Ovary (tissue), 3 donors: Measurements from ENCODE around the gene PGAP1.

ENCODE experiments used
- POLR2A ChIP-seq: fragments of 450-650 bp; IDR thresholded peaks from one replicate; pipeline ENCODE4 v1.6.1; 2017; ENCODE audit warnings: antibody characterized with exemption, mild to moderate bottlenecking, moderate library complexity
- TF ChIP-seq, protein P1 (sequence below), 3 donors: fragments of 450-650 bp in 2 of 3; fragments of 200-600 bp in 1 of 3; IDR thresholded peaks; one replicate each; pipeline versions ENCODE4 v1.5.1 to v1.8.0; 2016 to 2022; ENCODE audit warnings: antibody characterized with exemption in 3 of 3, mild to moderate bottlenecking in 1 of 3
- donor health status: DM: no; HTN: no; CAD: no.

DNA sequence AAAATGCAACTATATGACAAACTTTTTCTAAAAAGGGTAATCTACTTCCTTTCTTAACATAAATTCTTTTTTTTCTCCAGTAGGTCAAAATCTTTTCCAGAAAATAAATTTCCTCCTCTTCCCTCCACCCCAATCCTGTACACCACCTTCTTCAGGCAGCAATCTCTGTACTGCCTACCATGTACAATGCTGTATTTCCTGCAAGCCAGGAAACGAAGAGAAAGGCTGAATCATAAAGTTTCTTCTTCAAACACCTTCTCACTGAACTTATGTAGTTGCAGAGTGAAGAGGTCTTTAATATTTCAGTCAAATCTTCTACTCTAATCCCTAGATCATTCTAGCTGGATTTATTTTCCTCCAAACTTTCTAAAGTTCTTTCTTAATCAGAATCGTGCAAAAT, 99.2 kb downstream of the PGAP1 start:
- TF ChIP-seq, protein P1, sequence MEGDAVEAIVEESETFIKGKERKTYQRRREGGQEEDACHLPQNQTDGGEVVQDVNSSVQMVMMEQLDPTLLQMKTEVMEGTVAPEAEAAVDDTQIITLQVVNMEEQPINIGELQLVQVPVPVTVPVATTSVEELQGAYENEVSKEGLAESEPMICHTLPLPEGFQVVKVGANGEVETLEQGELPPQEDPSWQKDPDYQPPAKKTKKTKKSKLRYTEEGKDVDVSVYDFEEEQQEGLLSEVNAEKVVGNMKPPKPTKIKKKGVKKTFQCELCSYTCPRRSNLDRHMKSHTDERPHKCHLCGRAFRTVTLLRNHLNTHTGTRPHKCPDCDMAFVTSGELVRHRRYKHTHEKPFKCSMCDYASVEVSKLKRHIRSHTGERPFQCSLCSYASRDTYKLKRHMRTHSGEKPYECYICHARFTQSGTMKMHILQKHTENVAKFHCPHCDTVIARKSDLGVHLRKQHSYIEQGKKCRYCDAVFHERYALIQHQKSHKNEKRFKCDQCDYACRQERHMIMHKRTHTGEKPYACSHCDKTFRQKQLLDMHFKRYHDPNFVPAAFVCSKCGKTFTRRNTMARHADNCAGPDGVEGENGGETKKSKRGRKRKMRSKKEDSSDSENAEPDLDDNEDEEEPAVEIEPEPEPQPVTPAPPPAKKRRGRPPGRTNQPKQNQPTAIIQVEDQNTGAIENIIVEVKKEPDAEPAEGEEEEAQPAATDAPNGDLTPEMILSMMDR (IDR thresholded peaks at IDR 0.05): no peak
- no peak for TF ChIP-seq POLR2A
